Measurements from ENCODE around the gene C1orf159.

C1orf159 gene

GRCh38 chr1:1132042-1132950, 16.4 kb upstream of the C1orf159 start:
- Histone ChIP-seq H3K9me3 (ENCODE audit: control insufficient read depth, insufficient read depth, low read length) (no peaks in the 10 kb centered on the region), H3K36me3 (ENCODE audit: control insufficient read depth, insufficient read depth, low read length) (no peaks in the 10 kb centered on the region), H3K4me1 (ENCODE audit: control insufficient read depth, insufficient read depth, low read length) (peaks cover 4% of the 10 kb centered on the region), H3K4me3 (ENCODE audit: low read length) (no peak overlapping the region), H3K27ac (ENCODE audit: low read length) (no peak overlapping the region), H3K27me3 (ENCODE audit: control insufficient read depth, insufficient read depth, low read length) (no peaks in the 10 kb centered on the region)
- DNase-seq (ENCODE audit: low read depth, low spot score): no peak
- no CpG with 5 or more reads among the region's 48 CpGs for WGBS (ENCODE audit: insufficient coverage, insufficient read length)

DNA sequence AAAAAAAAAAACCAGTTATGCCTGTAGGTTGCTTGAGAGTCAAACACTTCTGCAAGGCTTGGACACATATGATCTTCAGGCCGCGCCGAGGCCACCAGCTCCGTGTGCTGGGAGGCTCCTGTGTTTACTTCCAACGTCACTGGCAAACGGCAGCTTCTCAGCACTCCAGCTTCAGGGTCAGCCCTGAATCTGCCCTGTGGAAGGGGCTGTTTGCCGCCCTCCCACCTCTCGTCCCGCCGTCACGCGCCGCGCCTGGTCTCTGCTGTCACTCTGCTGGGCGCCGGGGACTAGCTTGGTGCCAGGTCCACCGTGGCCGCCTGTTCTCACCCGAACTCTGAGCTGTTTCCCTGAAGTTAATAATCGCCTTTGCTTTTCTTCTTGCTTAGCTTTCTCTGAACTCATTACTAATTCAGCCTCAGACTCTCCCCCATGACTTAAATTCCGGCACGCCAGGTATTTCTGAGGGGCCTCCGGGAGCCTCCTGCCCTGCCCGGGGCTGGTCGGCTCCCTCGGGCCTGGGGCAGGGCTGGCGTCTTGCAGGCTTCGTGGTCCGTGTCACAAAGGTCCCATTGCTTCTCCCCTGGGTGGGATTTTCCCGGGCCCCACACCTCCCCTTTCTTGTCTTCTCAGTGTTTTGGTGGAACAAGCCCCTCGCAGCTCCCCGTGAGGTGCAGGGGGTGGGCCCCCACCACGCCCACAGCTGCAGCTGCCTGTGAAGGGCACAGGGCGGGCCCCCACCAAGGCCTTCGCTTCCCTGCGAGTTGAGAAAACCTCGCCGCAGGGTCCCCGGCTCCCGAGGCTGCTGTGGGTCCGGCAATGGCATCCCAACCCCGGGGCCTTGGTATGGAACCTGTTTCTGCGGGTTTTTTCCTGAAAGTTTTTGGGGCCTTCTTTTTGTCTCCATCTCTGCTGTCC, 14.6 kb upstream of the C1orf159 start:
- no peak for DNase-seq (ENCODE audit: low read depth, low spot score)
- H3K27ac ChIP-seq (ENCODE audit: low read length): no peak overlapping the region
- H3K4me1 ChIP-seq (ENCODE audit: control insufficient read depth, insufficient read depth, low read length): peaks cover 2% of the 10 kb centered on the region; the same call in 1 of the 2 replicates
- H3K36me3 ChIP-seq (ENCODE audit: control insufficient read depth, insufficient read depth, low read length): no peaks in the 10 kb centered on the region
- H3K9me3 ChIP-seq (ENCODE audit: control insufficient read depth, insufficient read depth, low read length): no peaks in the 10 kb centered on the region
- H3K27me3 ChIP-seq (ENCODE audit: control insufficient read depth, insufficient read depth, low read length): no peaks in the 10 kb centered on the region
- no CpG with 5 or more reads among the region's 43 CpGs for WGBS (ENCODE audit: insufficient coverage, insufficient read length)
- H3K4me3 ChIP-seq (ENCODE audit: low read length): no peak overlapping the region

- Histone ChIP-seq H3K36me3 (ENCODE audit: control insufficient read depth, insufficient read depth, low read length) (no peaks in the 10 kb centered on the region), H3K4me1 (ENCODE audit: control insufficient read depth, insufficient read depth, low read length) (peaks cover 2% of the 10 kb centered on the region; the same call in 1 of the 2 replicates), H3K27me3 (ENCODE audit: control insufficient read depth, insufficient read depth, low read length) (no peaks in the 10 kb centered on the region), H3K9me3 (ENCODE audit: control insufficient read depth, insufficient read depth, low read length) (no peaks in the 10 kb centered on the region), H3K27ac (ENCODE audit: low read length) (no peak overlapping the region), H3K4me3 (ENCODE audit: low read length) (no peak overlapping the region)
- DNase-seq (ENCODE audit: low read depth, low spot score): no peak
- WGBS (ENCODE audit: insufficient coverage, insufficient read length): no CpG with 5 or more reads among the region's 19 CpGs
These were observed 13.5 kb upstream of the C1orf159 start for GRCh38 chr1:1129381-1129821.

DNA sequence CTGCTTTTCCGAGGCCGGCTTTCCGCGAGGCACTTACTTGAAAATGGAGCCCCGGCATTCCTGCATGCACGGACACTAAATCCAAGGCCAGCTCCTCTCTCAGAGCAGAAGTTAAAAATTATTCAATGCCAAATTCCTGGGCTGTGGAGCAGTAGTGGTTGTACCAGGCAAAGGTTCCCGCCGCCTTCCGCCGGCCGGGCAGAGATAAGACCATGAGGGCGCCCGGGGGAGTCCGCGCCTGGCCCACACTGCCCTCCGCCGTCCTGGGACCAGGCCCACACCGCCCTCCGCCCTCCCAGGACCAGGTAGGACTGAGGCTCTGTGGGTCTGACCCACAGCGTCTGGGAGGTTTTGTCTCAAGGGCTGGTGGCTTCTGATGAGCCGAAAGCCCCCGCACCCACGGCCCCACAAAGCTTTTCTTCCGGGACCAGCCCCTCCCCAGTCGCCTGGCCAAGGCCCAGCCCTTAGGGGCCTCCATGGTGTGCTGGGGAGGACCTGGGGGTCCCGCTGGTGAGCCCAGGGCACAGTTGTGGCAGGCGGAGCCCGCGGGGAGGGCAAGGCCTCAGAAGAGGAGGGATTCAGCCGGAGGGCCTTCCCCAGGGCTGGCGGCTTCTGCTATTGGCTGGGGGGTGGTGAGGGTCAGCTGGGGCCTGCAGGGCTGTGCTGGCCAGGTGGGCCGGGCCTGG, 12.7 kb upstream of the C1orf159 start:
- Histone ChIP-seq H3K27ac (ENCODE audit: low read length) (no peak overlapping the region), H3K4me1 (ENCODE audit: control insufficient read depth, insufficient read depth, low read length) (peaks cover 2% of the 10 kb centered on the region; the same call in 1 of the 2 replicates), H3K4me3 (ENCODE audit: low read length) (no peak overlapping the region), H3K36me3 (ENCODE audit: control insufficient read depth, insufficient read depth, low read length) (no peaks in the 10 kb centered on the region), H3K9me3 (ENCODE audit: control insufficient read depth, insufficient read depth, low read length) (no peaks in the 10 kb centered on the region), H3K27me3 (ENCODE audit: control insufficient read depth, insufficient read depth, low read length) (no peaks in the 10 kb centered on the region)
- no peak for DNase-seq (ENCODE audit: low read depth, low spot score)
- no CpG with 5 or more reads among the region's 32 CpGs for WGBS (ENCODE audit: insufficient coverage, insufficient read length)

- Histone ChIP-seq H3K9me3 (ENCODE audit: control insufficient read depth, insufficient read depth, low read length) (no peaks in the 10 kb centered on the region), H3K4me1 (ENCODE audit: control insufficient read depth, insufficient read depth, low read length) (peaks cover 2% of the 10 kb centered on the region; the same call in 1 of the 2 replicates), H3K27ac (ENCODE audit: low read length) (no peak overlapping the region), H3K4me3 (ENCODE audit: low read length) (no peak overlapping the region), H3K36me3 (ENCODE audit: control insufficient read depth, insufficient read depth, low read length) (no peaks in the 10 kb centered on the region), H3K27me3 (ENCODE audit: control insufficient read depth, insufficient read depth, low read length) (no peaks in the 10 kb centered on the region)
- no peak for DNase-seq (ENCODE audit: low read depth, low spot score)
- WGBS (ENCODE audit: insufficient coverage, insufficient read length): no CpG with 5 or more reads among the region's 45 CpGs
These were observed 11.9 kb upstream of the C1orf159 start for GRCh38 chr1:1127551-1128451.

GRCh38 chr1:1125945-1126344, 10.1 kb upstream of the C1orf159 start:
- Histone ChIP-seq H3K27me3 (ENCODE audit: control insufficient read depth, insufficient read depth, low read length) (no peaks in the 10 kb centered on the region), H3K9me3 (ENCODE audit: control insufficient read depth, insufficient read depth, low read length) (no peaks in the 10 kb centered on the region), H3K27ac (ENCODE audit: low read length) (no peak overlapping the region), H3K4me1 (ENCODE audit: control insufficient read depth, insufficient read depth, low read length) (no peaks in the 10 kb centered on the region; the same call in 1 of the 2 replicates), H3K4me3 (ENCODE audit: low read length) (no peak overlapping the region), H3K36me3 (ENCODE audit: control insufficient read depth, insufficient read depth, low read length) (no peaks in the 10 kb centered on the region)
- no CpG with 5 or more reads among the region's 18 CpGs for WGBS (ENCODE audit: insufficient coverage, insufficient read length)
- no peak for DNase-seq (ENCODE audit: low read depth, low spot score)

- Histone ChIP-seq H3K4me3 (ENCODE audit: low read length) (no peak overlapping the region), H3K4me1 (ENCODE audit: control insufficient read depth, insufficient read depth, low read length) (no peaks in the 10 kb centered on the region; the same call in 1 of the 2 replicates), H3K36me3 (ENCODE audit: control insufficient read depth, insufficient read depth, low read length) (no peaks in the 10 kb centered on the region), H3K9me3 (ENCODE audit: control insufficient read depth, insufficient read depth, low read length) (no peaks in the 10 kb centered on the region), H3K27ac (ENCODE audit: low read length) (no peak overlapping the region), H3K27me3 (ENCODE audit: control insufficient read depth, insufficient read depth, low read length) (no peaks in the 10 kb centered on the region)
- WGBS (ENCODE audit: insufficient coverage, insufficient read length): no CpG with 5 or more reads among the region's 29 CpGs
- no peak for DNase-seq (ENCODE audit: low read depth, low spot score)
These were observed 9.1 kb upstream of the C1orf159 start for GRCh38 chr1:1124786-1125642.

DNA sequence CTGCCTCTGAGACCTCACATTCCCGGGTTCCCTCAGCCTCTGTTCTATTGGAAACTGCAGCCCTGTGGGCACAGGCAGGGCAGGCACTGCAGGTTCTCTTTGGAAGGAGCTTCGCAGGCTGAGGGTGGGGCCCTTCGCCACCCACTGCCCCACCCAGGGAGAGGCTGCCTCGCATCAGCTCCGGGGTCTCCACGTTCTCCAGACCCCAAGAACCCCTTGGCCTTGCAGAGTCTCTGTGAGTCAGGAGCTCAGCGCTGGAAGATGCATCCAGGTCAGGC, 8.6 kb upstream of the C1orf159 start:
- no peak overlapping the region for H3K4me3 ChIP-seq (ENCODE audit: low read length)
- no peak overlapping the region for H3K27ac ChIP-seq (ENCODE audit: low read length)
- no peaks in the 10 kb centered on the region for H3K27me3 ChIP-seq (ENCODE audit: control insufficient read depth, insufficient read depth, low read length)
- no peaks in the 10 kb centered on the region; the same call in 1 of the 2 replicates for H3K4me1 ChIP-seq (ENCODE audit: control insufficient read depth, insufficient read depth, low read length)
- no peak for DNase-seq (ENCODE audit: low read depth, low spot score)
- H3K9me3 ChIP-seq (ENCODE audit: control insufficient read depth, insufficient read depth, low read length): no peaks in the 10 kb centered on the region
- no peaks in the 10 kb centered on the region for H3K36me3 ChIP-seq (ENCODE audit: control insufficient read depth, insufficient read depth, low read length)
- WGBS (ENCODE audit: insufficient coverage, insufficient read length): no CpG with 5 or more reads among the region's 7 CpGs

Measured in iPS DF 6.9 (cell line).